Smooth muscle cell (in vitro differentiated cells): Measurements from ENCODE around the gene FTHL17. TPM values are rescaled to one million over a fixed set of nuclear protein-coding genes. Genes with fewer than 3 reads are reported as not detected.

Experiments used
- DNase-seq: peaks from one replicate; lab custom pipeline; 2025; ENCODE audit not compliant: unreplicated experiment; lab: John Stamatoyannopoulos, UW
- H2AFZ ChIP-seq: fragments of 200-600 bp; sonication (generic); 2 replicates; pipeline ENCODE4 v1.6.0; 2016; ENCODE audit warnings: antibody characterized with exemption, low read depth, mild to moderate bottlenecking
- H3F3A ChIP-seq: fragments of 200-600 bp; sonication (generic); 2 replicates; pipeline ENCODE4 v1.6.0; 2017; ENCODE audit warnings: antibody characterized with exemption, low read depth
- H3K27ac ChIP-seq: fragments of 200-600 bp; sonication (generic); 2 replicates; pipeline ENCODE4 v1.5.1; 2016; ENCODE audit warnings: low read depth, mild to moderate bottlenecking
- H3K27me3 ChIP-seq: fragments of 200-600 bp; sonication (generic); 2 replicates; pipeline ENCODE4 v1.6.1; 2016; ENCODE audit warnings: low read depth, mild to moderate bottlenecking
- H3K36me3 ChIP-seq: fragments of 200-600 bp; sonication (generic); 2 replicates; pipeline ENCODE4 v1.5.1; 2016; ENCODE audit warnings: low read depth
- H3K4me1 ChIP-seq: fragments of 200-600 bp; sonication (generic); 2 replicates; pipeline ENCODE4 v1.5.1; 2016; ENCODE audit warnings: low read depth
- H3K4me2 ChIP-seq: fragments of 200-600 bp; sonication (generic); 2 replicates; pipeline ENCODE4 v1.6.0; 2016; ENCODE audit warnings: mild to moderate bottlenecking
- H3K4me3 ChIP-seq: fragments of 200-600 bp; sonication (generic); 2 replicates; pipeline ENCODE4 v1.5.1; 2016; ENCODE audit warnings: mild to moderate bottlenecking
- H3K79me2 ChIP-seq: fragments of 200-600 bp; sonication (generic); 2 replicates; pipeline ENCODE4 v1.6.0; 2016; ENCODE audit warnings: low read depth, mild to moderate bottlenecking
- H3K9ac ChIP-seq: fragments of 200-600 bp; sonication (generic); 2 replicates; pipeline ENCODE4 v1.6.0; 2016; ENCODE audit warnings: low read depth
- H3K9me3 ChIP-seq: fragments of 200-600 bp; sonication (generic); replicated peaks from 2 replicates; pipeline ENCODE4 v1.5.1; 2016; ENCODE audit warnings: low read depth
- H4K20me1 ChIP-seq: fragments of 200-600 bp; sonication (generic); 2 replicates; pipeline ENCODE4 v1.6.0; 2016; ENCODE audit warnings: low read depth
- WGBS: methylation state at CpG from one replicate; pipeline ENCODE4 v1.1.7; 2016; ENCODE audit warnings: low lambda C conversion rate; 5-methylcytosine and 5-hydroxymethylcytosine counted together
- polyA plus RNA-seq: library from polyadenylated mRNA; unstranded; fragments of >200 nt; fragmentation: Nextera tagmentation; extraction: Ambion mirVana; gene quantifications from 2 replicates; pipeline ENCODE4 v1.2.1, GENCODE V29; 2016
- total RNA-seq: library from RNA; depleted of rRNA; stranded (reverse); fragments of >200 nt; gene quantifications from 2 replicates; pipeline ENCODE4 v1.2.3, GENCODE V29; 2014
- TF ChIP-seq, protein P1 (sequence below): fragments of 200-600 bp; sonication (generic); IDR thresholded peaks from 2 replicates; pipeline ENCODE4 v1.5.1; 2017; ENCODE audit warnings: borderline replicate concordance, mild to moderate bottlenecking, antibody characterized with exemption; ENCODE audit not compliant: insufficient read depth, poor library complexity, severe bottlenecking

FTHL17 gene
- total and polyA plus RNA-seq, 2 experiments from 2014 or later = not detected

DNA sequence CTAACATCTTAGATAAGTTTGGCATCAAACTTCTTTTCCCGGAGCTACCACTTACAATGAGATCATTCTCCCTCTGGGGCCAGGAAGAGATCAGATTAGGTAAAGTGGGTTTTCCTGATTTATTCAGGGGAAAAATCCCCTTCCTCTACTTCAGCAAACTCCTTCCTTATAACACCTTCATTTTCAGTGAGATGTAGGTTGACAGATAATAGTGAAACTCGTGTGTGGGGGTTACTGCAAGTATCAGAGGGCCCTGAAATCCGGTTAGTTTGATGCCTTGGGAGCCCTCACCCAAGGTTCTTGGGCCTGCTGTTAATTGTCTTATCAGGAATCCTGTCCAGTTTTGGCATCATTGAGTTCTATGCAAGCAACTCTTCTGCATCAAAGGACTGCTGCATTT lies 10.8 kb downstream of the FTHL17 start:
- H3K9ac ChIP-seq = no peak overlapping the region
- WGBS = 60% methylated on average over 3 of the region's 3 CpGs
- TF ChIP-seq, protein P1, sequence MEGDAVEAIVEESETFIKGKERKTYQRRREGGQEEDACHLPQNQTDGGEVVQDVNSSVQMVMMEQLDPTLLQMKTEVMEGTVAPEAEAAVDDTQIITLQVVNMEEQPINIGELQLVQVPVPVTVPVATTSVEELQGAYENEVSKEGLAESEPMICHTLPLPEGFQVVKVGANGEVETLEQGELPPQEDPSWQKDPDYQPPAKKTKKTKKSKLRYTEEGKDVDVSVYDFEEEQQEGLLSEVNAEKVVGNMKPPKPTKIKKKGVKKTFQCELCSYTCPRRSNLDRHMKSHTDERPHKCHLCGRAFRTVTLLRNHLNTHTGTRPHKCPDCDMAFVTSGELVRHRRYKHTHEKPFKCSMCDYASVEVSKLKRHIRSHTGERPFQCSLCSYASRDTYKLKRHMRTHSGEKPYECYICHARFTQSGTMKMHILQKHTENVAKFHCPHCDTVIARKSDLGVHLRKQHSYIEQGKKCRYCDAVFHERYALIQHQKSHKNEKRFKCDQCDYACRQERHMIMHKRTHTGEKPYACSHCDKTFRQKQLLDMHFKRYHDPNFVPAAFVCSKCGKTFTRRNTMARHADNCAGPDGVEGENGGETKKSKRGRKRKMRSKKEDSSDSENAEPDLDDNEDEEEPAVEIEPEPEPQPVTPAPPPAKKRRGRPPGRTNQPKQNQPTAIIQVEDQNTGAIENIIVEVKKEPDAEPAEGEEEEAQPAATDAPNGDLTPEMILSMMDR = no peak

DNA sequence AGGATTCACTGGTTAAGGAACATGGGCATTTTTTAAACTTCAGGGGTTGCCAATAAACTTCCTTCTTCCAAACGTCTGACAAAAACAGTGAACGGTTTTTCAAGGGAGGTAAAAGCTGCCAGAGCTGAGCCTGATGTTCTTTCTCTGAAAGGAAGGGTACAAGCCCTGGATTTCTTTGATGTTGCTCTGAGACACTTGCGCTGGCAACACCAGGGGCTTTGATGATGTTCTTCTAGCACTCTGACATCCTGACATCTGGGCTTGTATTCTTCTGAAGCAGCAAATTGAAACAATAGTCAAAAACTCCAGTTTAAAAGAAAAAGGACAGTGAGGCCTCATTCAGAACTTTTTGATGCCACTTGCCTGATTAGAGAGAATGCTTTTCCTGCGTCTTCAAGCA lies 11.8 kb downstream of the FTHL17 start:
- no peaks in the 10 kb centered on the region for H3K9me3 ChIP-seq
- H4K20me1 ChIP-seq = no peaks in the 10 kb centered on the region
- H3F3A ChIP-seq = no peaks in the 10 kb centered on the region
- H3K36me3 ChIP-seq = no peaks in the 10 kb centered on the region
- no peak overlapping the region for H3K4me2 ChIP-seq
- no peak overlapping the region for H3K9ac ChIP-seq
- H3K4me1 ChIP-seq = no peaks in the 10 kb centered on the region
- H3K4me3 ChIP-seq = no peak overlapping the region
- no peak overlapping the region for H2AFZ ChIP-seq
- DNase-seq = no peak
- no peaks in the 10 kb centered on the region for H3K79me2 ChIP-seq
- H3K27me3 ChIP-seq = peaks cover 3% of the 10 kb centered on the region
- 63% methylated on average over 4 of the region's 4 CpGs for WGBS
- TF ChIP-seq, protein P1 = no peak
- no peak overlapping the region for H3K27ac ChIP-seq

More for the DNA sequence above, 10.8 kb downstream of the FTHL17 start:
- Histone ChIP-seq H3K4me3 (no peak overlapping the region), H3K36me3 (no peaks in the 10 kb centered on the region), H2AFZ (no peak overlapping the region), H3K27ac (no peak overlapping the region), H3K27me3 (peaks cover 3% of the 10 kb centered on the region), H3K79me2 (no peaks in the 10 kb centered on the region), H3F3A (no peaks in the 10 kb centered on the region), H3K4me1 (no peaks in the 10 kb centered on the region), H3K9me3 (no peaks in the 10 kb centered on the region), H3K4me2 (no peak overlapping the region), H4K20me1 (no peaks in the 10 kb centered on the region)
- no peak for DNase-seq

DNA sequence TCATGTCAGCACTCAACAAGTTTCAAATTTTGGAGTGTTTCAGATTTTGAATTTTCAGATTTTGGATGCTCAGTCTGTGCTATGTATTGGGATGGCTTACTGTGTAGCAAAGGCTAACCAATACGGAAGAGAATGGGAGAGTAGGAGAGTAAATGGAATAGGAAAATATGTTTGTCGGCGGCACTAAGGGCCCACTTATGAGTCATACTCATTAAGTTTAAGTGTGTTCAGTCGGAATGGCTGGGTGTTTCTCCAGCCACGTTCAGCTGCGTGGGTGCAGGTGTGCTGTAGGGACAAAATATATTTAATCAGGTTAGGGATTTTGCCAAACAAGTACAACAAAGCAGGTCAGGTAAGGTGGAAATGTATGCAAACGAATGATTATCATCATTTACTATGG lies 13.6 kb downstream of the FTHL17 start:
- peaks cover 3% of the 10 kb centered on the region for H3K27me3 ChIP-seq
- TF ChIP-seq, protein P1 = no peak
- no peak overlapping the region for H2AFZ ChIP-seq
- H3F3A ChIP-seq = no peaks in the 10 kb centered on the region
- no peak for DNase-seq
- H3K9me3 ChIP-seq = no peaks in the 10 kb centered on the region
- WGBS = 73% methylated on average over 7 of the region's 7 CpGs
- no peaks in the 10 kb centered on the region for H3K36me3 ChIP-seq
- H3K4me2 ChIP-seq = no peak overlapping the region
- H4K20me1 ChIP-seq = no peaks in the 10 kb centered on the region
- H3K9ac ChIP-seq = no peak overlapping the region
- no peaks in the 10 kb centered on the region for H3K79me2 ChIP-seq
- H3K4me1 ChIP-seq = no peaks in the 10 kb centered on the region
- H3K4me3 ChIP-seq = no peak overlapping the region
- H3K27ac ChIP-seq = no peak overlapping the region

DNA sequence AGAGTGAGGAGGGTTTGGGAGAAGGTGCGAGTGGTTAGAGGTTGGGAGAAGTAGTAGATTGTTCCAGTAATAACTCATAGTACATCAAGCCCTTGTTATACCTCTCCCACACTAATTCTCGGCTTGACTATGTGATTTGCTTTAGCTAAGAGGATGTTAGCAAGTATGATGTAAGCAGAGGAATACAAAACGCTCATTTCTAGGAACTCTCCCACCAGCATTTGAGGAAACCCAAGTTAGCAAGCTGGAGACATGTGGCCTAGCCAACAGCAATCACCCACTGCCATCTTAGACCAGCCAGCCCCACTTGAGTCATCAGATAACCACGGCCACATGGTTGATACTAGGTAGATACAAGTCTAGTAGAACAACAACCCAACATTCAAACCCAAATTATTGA lies 14.2 kb downstream of the FTHL17 start:
- H3F3A ChIP-seq = no peaks in the 10 kb centered on the region
- no peak overlapping the region for H2AFZ ChIP-seq

More for the DNA sequence above, 14.2 kb downstream of the FTHL17 start:
- H3K9ac ChIP-seq = no peak overlapping the region
- H3K36me3 ChIP-seq = no peaks in the 10 kb centered on the region
- no peak overlapping the region for H3K4me2 ChIP-seq
- no peaks in the 10 kb centered on the region for H4K20me1 ChIP-seq
- no peaks in the 10 kb centered on the region for H3K79me2 ChIP-seq
- H3K27ac ChIP-seq = no peak overlapping the region
- no peak for DNase-seq
- H3K4me1 ChIP-seq = no peaks in the 10 kb centered on the region
- H3K4me3 ChIP-seq = no peak overlapping the region
- 73% methylated on average over 4 of the region's 4 CpGs for WGBS
- no peaks in the 10 kb centered on the region for H3K9me3 ChIP-seq
- TF ChIP-seq, protein P1 = no peak
- peaks cover 3% of the 10 kb centered on the region for H3K27me3 ChIP-seq
